Activated CD4-positive, alpha-beta T cell treated with anti-CD3 and anti-CD28 coated beads for 36 hours (primary cell): Measurements from ENCODE around the gene AOAH. TPM values are rescaled to one million over a fixed set of nuclear protein-coding genes. Genes with fewer than 3 reads are reported as not detected.

ENCODE experiments used
- ATAC-seq: fragments of 200-7000 bp; cut with Tn5 transposase; one replicate; pipeline ENCODE4 v1.10.0; 2021; ENCODE audit warnings: mild to moderate bottlenecking, moderate library complexity
- CTCF ChIA-PET: fragments of 350-600 bp; sonication (Branson Sonifier 250); formaldehyde crosslinking; loops from one replicate; lab custom pipeline; 2021; ENCODE audit warnings: antibody characterized with exemption; lab: Charles Lee
- POLR2A ChIA-PET: fragments of 350-600 bp; sonication (Branson Sonifier 250); formaldehyde crosslinking; loops from one replicate; lab custom pipeline; 2021; ENCODE audit warnings: antibody characterized with exemption, inconsistent platforms; lab: Charles Lee
- DNase-seq: peaks from one replicate; pipeline ENCODE4 v3.0.0-alpha.2; 2020
- H3K27ac Mint-ChIP-seq: one replicate; pipeline ENCODE4 v1.8.0; 2021; ENCODE audit warnings: mixed read lengths
- H3K27me3 Mint-ChIP-seq: one replicate; pipeline ENCODE4 v1.8.0; 2021; ENCODE audit warnings: mixed read lengths
- H3K36me3 Mint-ChIP-seq: one replicate; pipeline ENCODE4 v1.8.0; 2021; ENCODE audit warnings: low read depth, mixed read lengths
- H3K4me1 Mint-ChIP-seq: one replicate; pipeline ENCODE4 v1.8.0; 2021; ENCODE audit warnings: mixed read lengths
- H3K4me3 Mint-ChIP-seq: one replicate; pipeline ENCODE4 v1.8.0; 2021; ENCODE audit warnings: mild to moderate bottlenecking, moderate library complexity, mixed read lengths
- H3K9me3 Mint-ChIP-seq: one replicate; pipeline ENCODE4 v1.8.0; 2021; ENCODE audit warnings: low read depth, mixed read lengths
- intact Hi-C, 2 experiments: fragments of 100-400 bp; cut with DNase I in 1 of 2; cut with micrococcal nuclease in 1 of 2; formaldehyde crosslinking; loops; one replicate each; pipeline versions ENCODE4 v1.14.2 to v1.15.1; 2022 to 2024; cut with DNase I, micrococcal nuclease
- total RNA-seq, 2 experiments: library from RNA; stranded (reverse); gene quantifications; one replicate each; pipeline ENCODE4 v1.2.3, GENCODE V29; 2021

The AOAH gene
- total RNA-seq, 2 experiments from 2014 or later = 9.2 to 10.0 TPM

DNA sequence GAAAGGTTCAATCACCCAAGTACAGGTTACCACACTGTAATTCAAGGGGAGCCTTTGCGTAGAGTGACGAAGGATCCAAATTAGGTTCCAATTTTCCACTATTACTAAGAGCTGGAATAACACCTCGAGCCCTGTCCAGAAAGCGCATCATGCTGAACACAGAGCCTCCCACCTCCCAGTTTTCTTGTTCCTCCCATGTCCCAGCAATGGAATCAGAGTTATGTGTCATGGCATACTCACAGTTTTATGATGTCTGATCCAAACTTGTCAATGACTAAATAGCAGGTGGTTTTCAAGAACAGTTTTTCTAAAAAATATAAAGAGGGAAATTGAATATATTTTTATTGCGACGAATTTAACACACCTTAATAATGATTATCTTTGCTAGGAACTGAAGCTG is 50.6 kb downstream of the AOAH start:
- POLR2A ChIA-PET = no interaction called here
- ATAC-seq (no peak), DNase-seq (no peak)
- Mint-ChIP-seq H3K27ac (no peak overlapping the region), H3K9me3 (no peaks in the 10 kb centered on the region), H3K36me3 (peaks cover 14% of the 10 kb centered on the region), H3K4me3 (no peak overlapping the region), H3K27me3 (no peaks in the 10 kb centered on the region), H3K4me1 (peaks cover 68% of the 10 kb centered on the region)
- CTCF ChIA-PET = interaction anchor here (0.5 to 2.0 kb wide), 9 partner anchors 15 to 502 kb away, joined by 3 to 8 read pairs (median 3); no protein-coding TSS in a partner anchor
- intact Hi-C loops = loop anchor here in 1 of 2 experiments (5.0 kb wide), 2 partner anchors 359 to 509 kb away; no protein-coding TSS in a partner anchor

DNA sequence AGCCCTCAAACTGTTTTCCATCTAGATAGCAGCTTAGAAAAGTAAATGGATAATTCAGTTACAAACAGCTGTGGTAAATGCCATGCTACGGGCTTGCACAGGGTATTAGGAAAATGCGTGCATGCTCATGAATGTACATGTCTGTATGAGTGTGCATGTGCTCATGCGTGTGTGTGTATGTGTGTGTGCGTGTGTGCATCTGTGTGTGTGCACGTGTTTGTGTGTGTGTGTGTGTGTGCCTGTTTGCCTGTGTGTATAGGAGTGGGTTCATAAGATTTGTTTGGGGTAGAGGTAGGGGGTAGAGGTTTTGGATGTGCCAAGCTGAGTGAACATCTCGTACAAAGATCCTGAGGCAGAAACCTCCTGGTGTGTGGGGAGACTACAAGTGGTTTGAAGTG is 52.9 kb downstream of the AOAH start:
- Mint-ChIP-seq H3K4me1 (peaks cover 63% of the 10 kb centered on the region), H3K27me3 (no peaks in the 10 kb centered on the region), H3K36me3 (peaks cover 12% of the 10 kb centered on the region), H3K27ac (no peak overlapping the region), H3K9me3 (no peaks in the 10 kb centered on the region), H3K4me3 (no peak overlapping the region)
- intact Hi-C loops = loop anchor here in 1 of 2 experiments (1.0 to 5.0 kb wide), 3 partner anchors 184 to 511 kb away; no protein-coding TSS in a partner anchor
- POLR2A ChIA-PET = no interaction called here
- DNase-seq = no peak
- ATAC-seq = no peak
- CTCF ChIA-PET = interaction anchor here (0.6 to 3.1 kb wide), 45 partner anchors 10 to 549 kb away, joined by 3 to 38 read pairs (median 4); no protein-coding TSS in a partner anchor

DNA sequence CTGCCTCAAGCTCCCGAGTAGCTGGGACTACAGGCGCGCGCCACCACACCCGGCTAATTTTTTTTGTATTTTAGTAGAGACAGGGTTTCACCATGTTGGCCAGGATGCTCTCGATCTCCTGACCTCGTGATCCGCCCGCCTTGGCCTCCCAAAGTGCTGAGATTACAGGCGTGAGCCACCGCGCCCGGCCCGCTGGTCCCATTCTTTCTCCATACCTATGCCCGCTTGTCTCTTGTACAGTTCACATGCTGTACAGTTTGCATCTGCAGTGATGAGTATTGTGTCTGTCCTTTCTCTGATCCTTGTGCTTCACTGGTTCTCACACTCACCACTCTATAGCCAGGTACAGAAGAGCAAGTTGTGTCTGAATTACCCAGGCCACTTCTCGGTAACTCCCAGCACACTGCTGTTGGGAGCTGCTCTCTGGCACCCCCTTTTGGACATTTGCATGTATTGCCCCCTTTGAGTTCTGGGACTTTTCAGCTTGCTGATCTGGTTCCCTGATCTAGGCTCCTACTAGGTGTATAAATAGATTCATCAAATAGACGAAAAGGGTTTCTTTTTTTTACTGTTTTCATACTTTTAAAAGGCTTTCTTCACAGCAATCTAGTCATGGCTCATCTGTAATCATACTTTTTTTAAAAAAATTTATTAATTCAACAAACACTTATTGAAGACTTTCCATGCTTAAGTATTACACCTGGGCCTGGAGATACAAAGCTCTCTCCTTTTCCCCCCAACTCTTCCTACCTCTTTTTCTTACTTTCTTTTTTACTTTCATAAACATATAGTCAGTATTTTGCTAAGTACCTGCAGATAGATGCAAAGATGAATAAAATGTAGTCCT is 53.5 kb downstream of the AOAH start:
- intact Hi-C loops = loop anchor here (1.0 to 5.0 kb wide), 4 partner anchors 183 to 511 kb away; no protein-coding TSS in a partner anchor
- peak; percentile 80 for ATAC-seq
- H3K27ac Mint-ChIP-seq = peak overlapping the region; percentile 80
- peaks cover 61% of the 10 kb centered on the region for H3K4me1 Mint-ChIP-seq
- peaks cover 11% of the 10 kb centered on the region for H3K36me3 Mint-ChIP-seq
- no peaks in the 10 kb centered on the region for H3K9me3 Mint-ChIP-seq
- POLR2A ChIA-PET = interaction anchor here (1.1 kb wide), 1 partner anchor 53 kb away, joined by 3 read pairs; the partner anchor contains the start of gene AOAH
- DNase-seq = peak; percentile 80
- no peak overlapping the region for H3K4me3 Mint-ChIP-seq
- no peaks in the 10 kb centered on the region for H3K27me3 Mint-ChIP-seq
- CTCF ChIA-PET = interaction anchor here (0.5 to 3.1 kb wide), 51 partner anchors 9 to 550 kb away, joined by 3 to 38 read pairs (median 4); no protein-coding TSS in a partner anchor

DNA sequence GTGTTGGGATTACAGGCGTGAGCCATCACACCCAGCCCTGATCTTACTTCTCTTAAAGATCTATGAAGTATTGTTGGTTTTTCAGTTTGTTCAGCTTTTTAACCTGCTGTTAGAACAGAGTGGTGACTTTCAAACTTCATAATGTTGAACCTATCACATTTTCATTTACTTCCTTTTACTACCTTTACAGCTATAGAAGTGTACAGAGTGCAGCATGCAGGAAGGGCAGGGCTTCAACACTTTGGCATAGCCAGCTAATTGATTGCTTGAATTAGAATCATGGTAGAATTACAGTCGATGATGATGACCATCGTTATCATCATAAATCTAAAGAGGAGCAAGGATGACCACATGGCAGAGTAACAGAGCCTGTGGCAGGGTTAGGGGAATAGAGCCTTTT is 55.5 kb downstream of the AOAH start:
- H3K4me1 Mint-ChIP-seq = peaks cover 52% of the 10 kb centered on the region
- intact Hi-C loops = loop anchor here in 1 of 2 experiments (1.0 to 5.0 kb wide), 2 partner anchors 9 to 66 kb away; no protein-coding TSS in a partner anchor
- no peak for ATAC-seq
- no peak overlapping the region for H3K27ac Mint-ChIP-seq
- no peak for DNase-seq
- H3K9me3 Mint-ChIP-seq = peaks cover 3% of the 10 kb centered on the region
- ChIA-PET CTCF (interaction anchor here (0.8 to 2.6 kb wide), 5 partner anchors 9 to 513 kb away, joined by 3 to 16 read pairs (median 4); no protein-coding TSS in a partner anchor), POLR2A (no interaction called here)
- H3K27me3 Mint-ChIP-seq = no peaks in the 10 kb centered on the region
- H3K36me3 Mint-ChIP-seq = peaks cover 10% of the 10 kb centered on the region
- no peak overlapping the region for H3K4me3 Mint-ChIP-seq

DNA sequence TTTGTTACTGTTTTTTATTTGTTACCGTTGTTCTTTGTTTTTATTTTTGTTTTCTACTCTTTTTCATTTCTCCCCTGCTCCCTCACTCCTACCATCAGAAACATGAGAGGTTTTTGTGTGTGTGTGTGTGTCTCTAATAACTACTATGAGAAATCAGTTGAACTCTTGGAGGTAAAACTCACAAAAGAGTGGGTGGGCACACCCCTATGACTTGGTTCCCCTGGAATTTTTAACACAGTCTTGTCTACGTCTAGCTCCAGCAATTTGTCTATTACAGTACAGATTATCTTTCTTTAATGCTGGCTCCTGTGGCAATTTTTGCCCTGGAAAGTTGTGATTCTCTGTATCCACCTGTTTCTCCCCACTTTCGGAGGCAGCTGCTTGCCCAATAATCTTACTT is 56.2 kb downstream of the AOAH start:
- intact Hi-C loops = loop anchor here in 1 of 2 experiments (5.0 kb wide), 1 partner anchor 66 kb away; no protein-coding TSS in a partner anchor
- no peak for ATAC-seq

DNA sequence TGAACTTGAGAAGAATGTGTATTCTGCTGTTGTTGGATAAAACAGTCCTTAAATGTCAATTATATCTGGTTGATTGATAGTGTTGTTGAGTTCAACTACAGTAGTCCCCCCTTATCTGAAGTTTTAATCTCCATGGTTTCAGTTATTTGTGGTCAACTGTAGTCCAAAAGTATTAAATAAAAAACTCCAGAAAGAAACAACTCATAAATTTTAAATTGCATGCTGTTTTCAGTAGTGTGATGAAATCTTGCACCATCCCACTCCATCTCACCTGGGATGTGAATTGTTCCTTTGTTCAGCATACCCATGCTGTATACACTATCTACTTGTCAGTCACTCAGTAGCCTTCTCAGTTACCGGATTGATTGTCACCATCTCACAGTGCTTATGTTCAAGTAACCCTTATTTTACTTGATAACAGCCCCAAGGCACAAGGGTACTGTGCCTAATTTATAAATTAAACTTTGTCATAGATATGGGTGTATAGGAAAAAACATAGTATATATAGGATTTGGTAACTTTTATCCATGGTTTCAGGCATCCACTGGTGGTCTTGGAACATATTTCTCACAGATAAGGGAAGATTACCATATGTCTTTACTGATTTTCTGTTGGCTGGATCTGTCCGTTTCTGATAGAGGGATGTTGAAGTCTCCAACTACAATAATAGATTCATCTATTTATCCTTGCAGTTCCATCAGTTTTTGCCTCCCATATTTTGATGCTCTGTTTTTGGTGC is 57.1 kb downstream of the AOAH start:
- intact Hi-C loops = loop anchor here in 1 of 2 experiments (5.0 kb wide), 1 partner anchor 65 kb away; no protein-coding TSS in a partner anchor
- peaks cover 3% of the 10 kb centered on the region for H3K9me3 Mint-ChIP-seq
- ChIA-PET CTCF (interaction anchor here (1.4 kb wide), 1 partner anchor 179 kb away, joined by 4 read pairs; no protein-coding TSS in a partner anchor), POLR2A (no interaction called here)
- H3K36me3 Mint-ChIP-seq = peaks cover 10% of the 10 kb centered on the region
- H3K4me1 Mint-ChIP-seq = peaks cover 51% of the 10 kb centered on the region
- H3K4me3 Mint-ChIP-seq = no peak overlapping the region
- peak; percentile 38 for ATAC-seq
- H3K27me3 Mint-ChIP-seq = no peaks in the 10 kb centered on the region
- peak overlapping the region; percentile 82 for H3K27ac Mint-ChIP-seq
- no peak for DNase-seq

More for the DNA sequence above, 56.2 kb downstream of the AOAH start:
- CTCF ChIA-PET = interaction anchor here (1.0 to 1.4 kb wide), 2 partner anchors 9 to 180 kb away, joined by 3 to 4 read pairs; no protein-coding TSS in a partner anchor
- Mint-ChIP-seq H3K27ac (no peak overlapping the region), H3K27me3 (no peaks in the 10 kb centered on the region), H3K4me1 (peaks cover 47% of the 10 kb centered on the region), H3K4me3 (no peak overlapping the region), H3K9me3 (peaks cover 3% of the 10 kb centered on the region), H3K36me3 (peaks cover 10% of the 10 kb centered on the region)
- POLR2A ChIA-PET = no interaction called here
- no peak for DNase-seq

DNA sequence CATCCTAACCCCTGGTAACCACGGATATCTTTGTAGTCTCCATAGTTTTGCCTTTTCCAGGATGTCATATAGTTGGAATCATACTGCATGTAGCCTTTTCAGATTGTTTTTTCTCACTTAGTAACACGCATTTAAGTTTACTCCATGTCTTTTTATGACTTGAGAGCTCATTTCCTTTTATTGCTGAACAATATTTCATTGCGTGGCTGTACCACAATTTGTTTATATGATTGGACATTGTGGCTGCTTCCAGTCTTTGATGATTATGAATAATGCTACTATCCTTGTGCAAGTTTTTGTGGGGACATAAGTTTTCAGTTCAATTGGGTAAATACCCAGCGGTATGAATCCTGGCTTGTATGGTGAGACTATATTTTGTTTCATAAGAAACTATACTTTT is 60.8 kb downstream of the AOAH start:
- H3K4me1 Mint-ChIP-seq = peaks cover 37% of the 10 kb centered on the region
- H3K27ac Mint-ChIP-seq = no peak overlapping the region
- no peaks in the 10 kb centered on the region for H3K27me3 Mint-ChIP-seq
- ChIA-PET CTCF (no interaction called here), POLR2A (no interaction called here)
- DNase-seq (no peak), ATAC-seq (no peak)
- peaks cover 6% of the 10 kb centered on the region for H3K36me3 Mint-ChIP-seq
- intact Hi-C loops = no loop called here
- H3K9me3 Mint-ChIP-seq = peaks cover 3% of the 10 kb centered on the region
- no peak overlapping the region for H3K4me3 Mint-ChIP-seq

DNA sequence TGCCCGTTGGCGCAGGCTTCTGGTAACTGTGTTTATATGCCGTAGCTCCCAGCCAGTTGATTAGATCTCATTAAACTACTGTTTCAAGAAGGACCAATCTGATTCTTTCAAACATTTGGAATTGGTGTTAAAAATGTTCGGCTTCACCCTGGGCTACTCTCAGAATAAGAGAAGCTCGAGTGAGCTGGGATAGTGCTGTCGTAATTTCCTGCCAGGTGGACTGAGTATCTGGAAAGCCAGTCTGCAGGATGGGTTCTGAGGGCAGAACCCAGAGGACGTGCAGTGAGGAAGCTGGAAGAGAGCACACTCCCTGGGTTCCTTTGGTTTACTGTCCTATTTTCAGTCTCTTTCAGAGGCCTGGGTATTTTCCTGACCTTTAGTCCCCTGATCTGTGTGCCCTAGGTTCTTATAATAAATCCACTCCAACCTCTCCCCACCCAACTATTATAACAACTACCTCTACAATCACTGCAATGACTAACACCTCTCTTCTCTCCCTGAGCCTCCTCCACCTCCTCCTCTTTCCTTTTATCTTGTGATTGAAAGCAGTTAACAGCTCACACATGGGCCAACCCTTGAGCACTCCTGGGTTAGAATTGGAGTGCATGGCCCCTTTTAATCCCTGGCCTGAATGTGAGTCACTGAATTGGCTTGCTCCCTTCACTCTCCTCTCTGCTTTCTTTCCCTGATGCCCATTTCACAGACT is 63.0 kb downstream of the AOAH start:
- ATAC-seq (peak; percentile 94), DNase-seq (no peak)
- Mint-ChIP-seq H3K27ac (no peak overlapping the region), H3K27me3 (no peaks in the 10 kb centered on the region), H3K4me3 (no peak overlapping the region), H3K36me3 (peaks cover 6% of the 10 kb centered on the region), H3K9me3 (peaks cover 3% of the 10 kb centered on the region), H3K4me1 (peaks cover 23% of the 10 kb centered on the region)
- ChIA-PET POLR2A (no interaction called here), CTCF (interaction anchor here (0.7 to 2.4 kb wide), 3 partner anchors 10 to 173 kb away, joined by 3 to 8 read pairs (median 3); no protein-coding TSS in a partner anchor)
- intact Hi-C loops = no loop called here

DNA sequence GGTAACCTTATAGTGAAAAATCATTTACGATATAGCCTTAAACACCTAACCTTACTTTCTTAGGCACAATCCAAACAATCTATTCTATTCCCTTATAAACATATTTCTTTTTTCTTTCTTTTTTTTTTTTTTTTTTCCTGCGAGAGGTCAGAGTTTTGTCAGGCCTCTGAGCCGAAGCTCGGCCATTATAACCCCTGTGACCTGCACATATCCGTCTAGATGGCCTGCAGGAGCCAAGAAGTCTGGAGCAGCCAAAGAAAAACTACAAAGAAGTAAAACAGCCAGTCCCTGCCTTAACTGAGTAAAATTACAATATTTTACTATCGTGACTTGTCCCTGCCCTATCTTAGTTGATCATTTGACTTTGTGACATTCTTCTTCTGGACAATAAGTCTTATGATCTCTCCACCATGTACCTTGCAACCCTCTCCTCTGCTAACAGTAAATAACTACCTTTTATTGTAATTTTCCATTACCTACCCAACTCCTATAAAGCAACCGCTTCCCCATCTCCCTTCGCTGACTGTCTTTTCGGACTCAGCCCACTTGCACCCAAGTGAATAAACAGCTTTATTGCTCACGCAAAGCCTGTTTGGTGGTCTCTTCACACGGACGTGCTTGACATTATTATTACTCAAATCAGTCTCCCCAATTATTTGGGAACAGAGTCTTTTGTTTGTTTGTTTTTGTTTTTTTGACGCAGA is 64.5 kb downstream of the AOAH start:
- DNase-seq (no peak), ATAC-seq (no peak)
- no peaks in the 10 kb centered on the region for H3K27me3 Mint-ChIP-seq
- H3K9me3 Mint-ChIP-seq = peaks cover 3% of the 10 kb centered on the region
- H3K36me3 Mint-ChIP-seq = peaks cover 4% of the 10 kb centered on the region
- H3K4me1 Mint-ChIP-seq = peaks cover 19% of the 10 kb centered on the region
- intact Hi-C loops = no loop called here
- no peak overlapping the region for H3K27ac Mint-ChIP-seq
- ChIA-PET POLR2A (interaction anchor here (0.6 kb wide), 1 partner anchor 602 kb away, joined by 3 read pairs; no protein-coding TSS in a partner anchor), CTCF (interaction anchor here (0.7 kb wide), 1 partner anchor 10 kb away, joined by 3 read pairs; no protein-coding TSS in a partner anchor)
- no peak overlapping the region for H3K4me3 Mint-ChIP-seq

DNA sequence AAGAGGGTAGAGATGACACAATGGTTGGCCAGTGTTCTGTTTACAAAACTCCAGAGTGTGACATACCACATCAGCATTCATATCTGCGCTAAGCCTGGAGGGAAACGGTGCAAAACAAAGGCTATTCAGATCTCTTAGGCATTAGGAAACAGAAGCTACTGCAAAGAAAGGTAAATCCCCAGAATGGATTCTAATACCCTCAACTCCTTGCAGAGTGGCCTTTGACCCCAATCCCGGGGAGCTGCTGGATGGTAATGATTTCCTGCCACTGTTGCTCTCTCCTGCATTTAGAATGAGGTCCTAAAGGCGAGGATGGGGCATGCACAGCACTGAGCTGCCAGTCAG is 65.2 kb downstream of the AOAH start:
- Mint-ChIP-seq H3K27ac (no peak overlapping the region), H3K4me1 (peaks cover 23% of the 10 kb centered on the region), H3K4me3 (no peak overlapping the region), H3K36me3 (peaks cover 7% of the 10 kb centered on the region), H3K9me3 (no peaks in the 10 kb centered on the region), H3K27me3 (no peaks in the 10 kb centered on the region)
- intact Hi-C loops = no loop called here
- ChIA-PET CTCF (interaction anchor here (0.7 to 2.4 kb wide), 4 partner anchors 9 to 72 kb away, joined by 3 to 15 read pairs (median 3); no protein-coding TSS in a partner anchor), POLR2A (interaction anchor here (0.6 kb wide), 1 partner anchor 601 kb away, joined by 3 read pairs; no protein-coding TSS in a partner anchor)
- DNase-seq (no peak), ATAC-seq (no peak)
